Renal cortex interstitium (tissue), 11 donors: ENCODE measurements around the gene PHF5A. TPM values are rescaled to one million over a fixed set of nuclear protein-coding genes. Genes with fewer than 3 reads are reported as not detected.
"Not testable (repeated sequence)": the region's sequence is repeated elsewhere in the genome, so short reads cannot be mapped to it uniquely, and the experiment has no call there.

Experiments
- DNase-seq, 11 donors: peaks; one replicate each; pipeline ENCODE4 v3.0.0-alpha.2; 2013; ENCODE audit warnings: low read depth in 9 of 11, low spot score in 4 of 11; ENCODE audit errors: extremely low read depth in 1 of 11
- polyA plus RNA-seq, 3 donors: library from polyadenylated mRNA; unstranded; fragments of 120-200 nt; gene quantifications; one replicate each; pipeline ENCODE4 v1.2.1, GENCODE V29; 2013; ENCODE audit not compliant: insufficient read length in 3 of 3

PHF5A gene
- polyA plus RNA-seq, 3 donors, result 43.9 to 57.0 (median 47.4) TPM

- peak in 2 of 11 donors; percentile 20 for DNase-seq
Observed at GRCh38 chr22:41435560-41435959, 32.9 kb downstream of the PHF5A start.

GRCh38 chr22:41434361-41435003 is 34.0 kb downstream of the PHF5A start:
- not testable (repeated sequence) for DNase-seq

GRCh38 chr22:41433480-41433879 is 35.0 kb downstream of the PHF5A start:
- not testable (repeated sequence) for DNase-seq

GRCh38 chr22:41431656-41432055 is 36.8 kb downstream of the PHF5A start:
- no peak for DNase-seq

DNA sequence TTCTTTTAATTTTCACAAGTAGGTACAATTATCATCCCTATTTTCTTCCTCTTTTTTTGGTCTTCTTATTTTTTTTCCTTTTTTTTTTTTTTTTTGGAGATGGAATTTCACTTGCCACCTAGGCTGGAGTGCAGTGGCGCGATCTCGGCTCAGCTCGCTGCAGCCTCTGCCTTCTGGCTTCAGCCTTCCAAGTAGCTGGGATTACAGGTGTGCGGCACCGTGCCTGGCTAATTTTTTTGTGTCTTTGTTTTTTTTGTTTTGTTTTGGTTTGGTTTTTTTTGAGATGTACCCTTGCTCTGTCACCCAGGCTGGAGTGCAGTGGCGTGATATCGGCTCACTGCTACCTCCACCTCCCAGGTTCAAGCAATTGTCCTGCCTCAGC is 38.5 kb downstream of the PHF5A start:
- no peak for DNase-seq

DNA sequence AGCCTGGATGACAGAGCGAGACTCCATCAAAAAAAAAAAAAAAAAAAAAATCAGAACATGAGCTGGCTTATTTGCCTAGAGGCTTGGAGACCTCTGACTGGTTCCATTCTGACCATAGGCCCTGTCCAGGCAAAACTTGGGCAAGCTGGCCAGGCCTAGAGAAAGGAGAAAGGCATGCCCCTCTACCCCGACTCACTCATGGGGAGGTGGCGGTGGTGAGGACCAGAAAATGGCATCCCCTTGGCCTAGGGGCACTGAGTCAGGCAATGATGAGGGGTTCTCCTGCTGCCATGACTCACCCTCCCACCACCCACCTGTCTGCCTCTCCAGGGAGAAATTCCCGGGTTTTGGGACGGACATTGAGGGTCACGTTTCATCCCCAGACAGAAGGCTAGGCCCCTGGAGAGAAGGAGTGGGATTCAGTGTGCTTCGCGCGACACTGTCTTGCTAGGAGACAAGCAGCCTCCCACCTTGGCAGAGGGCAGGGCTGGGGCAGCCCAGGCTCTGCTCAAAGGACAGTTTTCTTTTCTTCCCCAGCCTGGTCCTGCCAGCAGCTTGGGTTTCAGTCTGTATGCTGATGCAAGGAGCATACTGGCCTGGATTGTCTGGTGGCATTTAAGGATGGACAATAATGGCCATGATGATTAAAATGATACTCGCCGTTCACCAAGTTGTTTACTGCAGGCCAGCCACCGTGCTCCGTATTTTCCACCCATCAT is 39.1 kb downstream of the PHF5A start:
- DNase-seq, result peak in 1 of 11 donors; percentile 15

DNA sequence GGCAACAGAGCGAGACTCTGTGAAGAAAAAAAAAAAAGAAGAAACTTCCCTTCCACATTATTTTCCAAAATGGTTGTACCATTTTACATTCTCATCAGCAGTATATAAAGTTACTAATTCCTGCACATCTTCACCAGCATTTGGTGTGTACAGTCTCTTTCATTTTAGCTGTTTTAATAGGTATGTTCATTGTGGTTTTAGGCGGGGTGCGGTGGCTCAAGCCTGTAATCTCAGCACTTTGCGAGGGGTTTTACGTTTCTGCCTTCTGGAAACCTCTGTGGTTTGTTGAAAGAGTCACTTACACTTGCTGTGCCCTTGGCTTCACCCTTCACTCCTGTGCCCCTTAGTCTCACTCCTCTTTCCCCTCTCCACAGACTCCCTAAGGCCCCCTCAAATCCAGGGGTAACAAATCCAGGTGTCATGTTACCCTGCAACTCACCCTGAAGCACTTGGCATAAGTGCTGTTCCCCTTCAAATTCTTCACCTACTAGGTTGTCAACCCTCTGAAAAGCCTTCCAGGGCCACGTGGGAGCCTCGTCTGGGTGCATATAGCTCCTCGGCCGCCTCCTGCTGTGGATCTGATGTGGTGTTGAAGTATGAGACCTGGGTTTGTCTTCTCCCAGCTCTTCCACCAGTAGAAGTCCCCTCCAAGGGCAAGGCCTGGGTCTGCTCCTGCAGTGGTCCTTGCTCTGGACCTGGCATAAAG is 42.7 kb downstream of the PHF5A start:
- DNase-seq, result no peak

GRCh38 chr22:41418717-41419116 is 49.8 kb downstream of the PHF5A start:
- DNase-seq, result no peak

DNA sequence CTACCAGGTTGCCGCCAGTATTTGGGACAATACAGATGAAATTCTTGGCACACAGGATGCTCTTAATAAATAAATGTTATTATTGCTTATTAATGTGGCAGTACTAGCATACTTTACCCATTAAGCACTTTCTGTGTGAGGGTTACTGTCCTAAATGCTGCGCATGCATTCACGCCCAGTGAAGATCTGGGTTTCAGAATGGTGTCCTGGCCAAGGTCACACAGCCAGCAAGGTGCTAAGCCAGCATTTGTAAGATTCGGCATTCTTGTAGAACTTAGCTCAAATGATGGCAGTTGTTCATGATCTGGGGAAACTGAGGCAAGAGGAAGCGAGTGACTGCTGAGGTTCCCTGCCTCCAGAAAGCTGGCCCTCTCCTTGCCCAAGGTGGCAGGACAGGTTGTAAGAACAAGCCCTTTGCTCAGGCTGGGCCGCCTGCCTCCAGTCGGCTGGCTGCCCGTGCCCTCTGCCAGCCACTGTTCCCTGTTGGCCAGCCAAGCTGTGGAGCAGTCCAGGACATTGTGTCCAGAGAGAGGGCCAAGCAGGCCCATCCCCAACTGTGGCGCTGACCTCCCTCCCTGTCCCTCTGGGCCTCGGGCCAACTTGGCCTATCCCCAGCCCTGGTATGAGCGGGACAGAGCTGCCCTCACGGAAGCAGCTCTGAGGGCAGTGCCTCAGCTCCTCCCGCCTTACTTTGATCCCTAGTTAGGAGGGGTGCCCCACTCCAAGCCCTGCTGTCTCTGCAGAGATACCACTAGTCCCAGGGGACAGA is 50.7 kb downstream of the PHF5A start:
- DNase-seq, result no peak

DNA sequence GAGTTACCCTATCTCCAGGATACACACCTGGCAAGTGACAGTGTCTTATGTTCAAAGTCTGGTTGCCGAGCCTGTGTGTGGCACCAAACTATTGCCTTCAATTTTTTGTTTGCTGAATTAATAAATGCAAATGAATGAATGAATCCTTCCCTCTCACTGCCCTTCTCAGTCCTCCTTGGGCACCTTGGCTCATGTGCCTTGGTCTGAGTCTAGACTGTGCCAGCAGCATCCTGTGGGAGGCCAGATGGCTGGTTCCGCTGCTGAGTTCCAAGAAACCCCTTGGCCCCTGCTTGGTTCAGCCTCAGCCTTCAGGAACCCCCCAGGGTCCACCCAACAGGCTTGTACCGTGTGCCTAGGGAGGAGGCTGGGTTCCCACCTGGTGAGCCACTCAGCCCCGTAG is 52.9 kb downstream of the PHF5A start:
- DNase-seq, result no peak

DNA sequence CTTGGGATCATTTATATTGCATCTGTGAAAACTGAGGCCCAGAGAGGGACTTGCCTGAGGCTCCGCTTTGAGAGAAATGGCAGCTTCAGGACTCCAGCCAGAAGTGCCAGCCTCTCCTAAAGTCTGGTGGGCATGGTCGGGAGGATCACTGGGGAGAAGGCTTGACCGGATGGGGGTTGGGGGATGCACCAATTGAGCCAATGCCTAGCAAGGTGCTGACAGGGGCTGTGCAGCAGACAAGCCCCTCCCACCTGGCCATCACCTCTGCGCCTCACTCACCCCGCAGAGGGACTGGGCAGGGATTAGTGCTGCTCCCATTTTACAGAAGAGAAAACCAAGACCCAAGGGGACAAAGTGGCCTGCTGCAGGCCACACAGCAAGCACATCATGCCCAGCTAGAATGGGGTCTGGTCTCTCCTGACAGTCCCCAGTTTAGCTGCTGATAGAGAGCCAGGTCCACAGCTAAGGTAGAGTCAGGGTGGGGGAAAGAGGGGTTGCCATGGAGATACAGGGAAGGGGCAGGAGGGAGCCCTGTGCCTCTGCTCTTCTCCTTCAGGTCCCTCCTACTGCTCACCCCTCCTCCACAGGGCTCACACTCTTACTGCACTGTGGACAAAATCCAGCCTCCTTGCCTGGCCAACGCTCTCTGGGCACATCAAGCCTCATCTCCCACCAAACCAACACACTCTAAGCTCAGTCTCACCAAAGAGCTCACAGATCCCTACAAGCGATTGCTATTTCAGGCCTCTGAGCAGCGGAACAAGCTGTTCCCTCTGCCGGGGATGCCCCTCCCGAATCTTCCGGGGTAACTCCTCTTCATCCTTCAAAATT is 57.3 kb downstream of the PHF5A start:
- no peak for DNase-seq

- no peak for DNase-seq
Observed at GRCh38 chr22:41410311-41410751, 58.2 kb downstream of the PHF5A start.

Other genes with a start within 250 kb of the PHF5A start
- gene CHADL, start 227.8 kb downstream of the PHF5A start, polyA plus RNA-seq, result 1 to 10 TPM; 2.5 to 4.3 (median 3.4) TPM
- 10 to 100 TPM; 45.7 to 59.3 (median 56.0) TPM for gene RANGAP1, start 182.5 kb downstream of the PHF5A start, polyA plus RNA-seq
- gene ZC3H7B, start 167.2 kb downstream of the PHF5A start, polyA plus RNA-seq, result 10 to 100 TPM; 71.3 to 99.4 (median 94.7) TPM
- gene TEF, start 86.8 kb downstream of the PHF5A start, polyA plus RNA-seq, result 10 to 100 TPM; 15.1 to 18.1 (median 17.2) TPM
- gene TOB2, start 21.9 kb downstream of the PHF5A start, polyA plus RNA-seq, result 10 to 100 TPM; 52.6 to 68.9 (median 55.0) TPM
- gene ACO2, start 425 bp upstream of the PHF5A start, polyA plus RNA-seq, result 100 to 1,000 TPM; 119 to 147 (median 145) TPM
- gene POLR3H, start 75.8 kb upstream of the PHF5A start, polyA plus RNA-seq, result 10 to 100 TPM; 26.9 to 34.1 (median 30.4) TPM
- gene CSDC2, start 92.3 kb upstream of the PHF5A start, polyA plus RNA-seq, result 1 to 10 TPM; 5.0 to 8.6 (median 8.4) TPM
- 10 to 100 TPM; 50.7 to 63.0 (median 57.8) TPM for gene PMM1, start 121.1 kb upstream of the PHF5A start, polyA plus RNA-seq
- gene DESI1, start 152.4 kb upstream of the PHF5A start, polyA plus RNA-seq, result 10 to 100 TPM; 25.0 to 33.6 (median 26.7) TPM
- 100 to 1,000 TPM; 360 to 429 (median 389) TPM for gene XRCC6, start 152.6 kb upstream of the PHF5A start, polyA plus RNA-seq
- 100 to 1,000 TPM; 129 to 161 (median 151) TPM for gene SNU13, start 220.2 kb upstream of the PHF5A start, polyA plus RNA-seq
- 1 to 10 TPM; 2.2 to 2.6 (median 2.5) TPM for gene MEI1, start 230.8 kb upstream of the PHF5A start, polyA plus RNA-seq